GF-D8 (cell line): Measurements from ENCODE around the gene INO80.

Source experiments
- DNase-seq: peaks from one replicate; lab custom pipeline; 2025; lab: John Stamatoyannopoulos, UW

Gene INO80

GRCh38 chr15:40930430-40931299 lies 185.4 kb downstream of the INO80 start:
- DNase-seq: no peak

- DNase-seq: no peak
These were observed 186.2 kb downstream of the INO80 start for GRCh38 chr15:40929660-40930429.
